Tibial artery (tissue), 4 donors: ENCODE results near the gene PTPRD.

Source experiments
- DNase-seq, 2 donors: peaks; one replicate each; pipeline ENCODE4 v3.0.0-alpha.2; 2019
- H3K27ac ChIP-seq, 2 donors: fragments of 200-600 bp; sonication (generic) in 1 of 2; 1 replicate in 1 of 2; 2 replicates in 1 of 2; pipeline ENCODE4 v1.5.1; 2018 to 2019; ENCODE audit warnings: mild to moderate bottlenecking in 1 of 2
- H3K27me3 ChIP-seq, 2 donors: fragments of 200-600 bp; sonication (generic) in 1 of 2; one replicate each; pipeline versions ENCODE4 v1.5.1 to v1.6.0; 2016 to 2019
- H3K36me3 ChIP-seq, 3 donors: fragments of 200-600 bp; sonication (generic) in 2 of 3; one replicate each; pipeline ENCODE4 v1.5.1; 2016 to 2019; ENCODE audit warnings: mild to moderate bottlenecking in 2 of 3
- H3K4me1 ChIP-seq, 4 donors: fragments of 200-600 bp; sonication (generic) in 2 of 4; 1 replicate in 3 of 4; 2 replicates in 1 of 4; pipeline ENCODE4 v1.5.1; 2016 to 2019
- H3K4me3 ChIP-seq, 2 donors: fragments of 200-600 bp; sonication (generic) in 1 of 2; 1 replicate in 1 of 2; 2 replicates in 1 of 2; pipeline ENCODE4 v1.5.1; 2018 to 2019; ENCODE audit warnings: mild to moderate bottlenecking in 2 of 2
- H3K9me3 ChIP-seq, 3 donors: fragments of 200-600 bp; sonication (generic) in 1 of 3; one replicate each; pipeline ENCODE4 v1.5.1; 2016 to 2019
- intact Hi-C: fragments of 100-400 bp; cut with DNase I; formaldehyde crosslinking; loops from one replicate; pipeline ENCODE4 v1.15.0; 2023; ENCODE audit warnings: low total_unique reads
- TF ChIP-seq, protein P1 (sequence below), 2 experiments: fragments of 200-600 bp in 1 of 2; fragments of 450-650 bp in 1 of 2; IDR thresholded peaks; one replicate each; pipeline ENCODE4 v1.5.1; 2017 to 2019; ENCODE audit warnings: antibody characterized with exemption in 2 of 2, mild to moderate bottlenecking in 1 of 2, moderate library complexity in 1 of 2

The PTPRD gene

DNA sequence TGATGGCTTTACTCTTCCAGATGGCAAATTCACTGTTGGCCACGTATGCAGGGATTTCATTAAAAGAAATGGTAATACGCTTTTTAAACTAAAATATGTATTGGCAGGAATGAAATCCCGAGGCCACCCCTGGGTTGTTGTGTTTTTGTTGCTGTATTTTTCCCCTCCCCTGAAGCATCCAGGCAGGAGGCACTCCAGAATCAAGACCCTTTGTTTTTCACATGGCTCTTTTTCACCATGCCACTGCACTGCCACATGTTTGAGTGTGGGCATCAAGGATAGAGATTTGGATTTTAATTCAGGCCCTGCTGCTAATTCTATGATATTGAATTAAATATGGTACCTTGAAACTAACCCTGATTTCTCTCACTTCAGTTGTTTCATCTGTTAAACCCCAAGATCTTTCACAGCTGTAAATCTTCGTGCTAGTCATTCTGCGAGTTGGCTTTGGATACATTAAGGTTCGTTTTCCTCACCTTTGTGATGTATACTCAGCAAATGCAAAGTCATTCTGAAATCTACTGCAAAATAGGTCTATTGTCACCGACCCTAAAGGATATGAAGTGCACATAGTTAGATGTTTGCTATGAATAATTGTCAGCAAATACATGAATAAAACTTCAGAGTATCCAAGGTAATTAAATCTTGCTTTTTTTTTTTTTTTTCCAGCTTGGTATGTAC lies 533.4 kb downstream of the PTPRD start:
- Histone ChIP-seq H3K9me3 (no peaks in the 10 kb centered on the region), H3K27me3 (no peaks in the 10 kb centered on the region), H3K4me1 (no peaks in the 10 kb centered on the region), H3K4me3 (no peak overlapping the region), H3K27ac (no peak overlapping the region), H3K36me3 (no peaks in the 10 kb centered on the region)
- no peak for DNase-seq
- intact Hi-C loops = no loop called here
- TF ChIP-seq, protein P1, sequence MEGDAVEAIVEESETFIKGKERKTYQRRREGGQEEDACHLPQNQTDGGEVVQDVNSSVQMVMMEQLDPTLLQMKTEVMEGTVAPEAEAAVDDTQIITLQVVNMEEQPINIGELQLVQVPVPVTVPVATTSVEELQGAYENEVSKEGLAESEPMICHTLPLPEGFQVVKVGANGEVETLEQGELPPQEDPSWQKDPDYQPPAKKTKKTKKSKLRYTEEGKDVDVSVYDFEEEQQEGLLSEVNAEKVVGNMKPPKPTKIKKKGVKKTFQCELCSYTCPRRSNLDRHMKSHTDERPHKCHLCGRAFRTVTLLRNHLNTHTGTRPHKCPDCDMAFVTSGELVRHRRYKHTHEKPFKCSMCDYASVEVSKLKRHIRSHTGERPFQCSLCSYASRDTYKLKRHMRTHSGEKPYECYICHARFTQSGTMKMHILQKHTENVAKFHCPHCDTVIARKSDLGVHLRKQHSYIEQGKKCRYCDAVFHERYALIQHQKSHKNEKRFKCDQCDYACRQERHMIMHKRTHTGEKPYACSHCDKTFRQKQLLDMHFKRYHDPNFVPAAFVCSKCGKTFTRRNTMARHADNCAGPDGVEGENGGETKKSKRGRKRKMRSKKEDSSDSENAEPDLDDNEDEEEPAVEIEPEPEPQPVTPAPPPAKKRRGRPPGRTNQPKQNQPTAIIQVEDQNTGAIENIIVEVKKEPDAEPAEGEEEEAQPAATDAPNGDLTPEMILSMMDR (IDR thresholded peaks at IDR 0.05) = no peak

DNA sequence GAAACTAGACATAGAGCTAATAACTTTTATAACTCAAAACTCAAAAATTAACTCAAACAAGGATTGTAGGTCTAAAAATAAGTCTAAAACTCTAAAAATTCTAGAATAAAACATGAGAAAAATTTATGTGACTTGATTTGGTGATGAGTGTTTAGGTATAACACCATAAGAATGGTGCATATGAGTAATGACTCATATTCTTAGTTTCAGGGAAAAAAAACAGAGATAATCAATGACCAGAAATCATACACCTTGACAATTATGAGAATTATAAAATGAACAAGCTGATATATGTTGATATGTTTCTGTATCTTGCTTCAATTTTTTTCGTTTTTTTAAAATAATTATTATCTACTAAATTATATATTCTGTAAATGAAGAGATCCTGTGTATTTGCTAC lies 541.2 kb downstream of the PTPRD start:
- Histone ChIP-seq H3K27ac (no peak overlapping the region), H3K36me3 (no peaks in the 10 kb centered on the region), H3K4me1 (no peaks in the 10 kb centered on the region), H3K4me3 (no peak overlapping the region), H3K27me3 (no peaks in the 10 kb centered on the region), H3K9me3 (no peaks in the 10 kb centered on the region)
- TF ChIP-seq, protein P1 (IDR thresholded peaks at IDR 0.05) = no peak
- DNase-seq = no peak
- intact Hi-C loops = no loop called here

DNA sequence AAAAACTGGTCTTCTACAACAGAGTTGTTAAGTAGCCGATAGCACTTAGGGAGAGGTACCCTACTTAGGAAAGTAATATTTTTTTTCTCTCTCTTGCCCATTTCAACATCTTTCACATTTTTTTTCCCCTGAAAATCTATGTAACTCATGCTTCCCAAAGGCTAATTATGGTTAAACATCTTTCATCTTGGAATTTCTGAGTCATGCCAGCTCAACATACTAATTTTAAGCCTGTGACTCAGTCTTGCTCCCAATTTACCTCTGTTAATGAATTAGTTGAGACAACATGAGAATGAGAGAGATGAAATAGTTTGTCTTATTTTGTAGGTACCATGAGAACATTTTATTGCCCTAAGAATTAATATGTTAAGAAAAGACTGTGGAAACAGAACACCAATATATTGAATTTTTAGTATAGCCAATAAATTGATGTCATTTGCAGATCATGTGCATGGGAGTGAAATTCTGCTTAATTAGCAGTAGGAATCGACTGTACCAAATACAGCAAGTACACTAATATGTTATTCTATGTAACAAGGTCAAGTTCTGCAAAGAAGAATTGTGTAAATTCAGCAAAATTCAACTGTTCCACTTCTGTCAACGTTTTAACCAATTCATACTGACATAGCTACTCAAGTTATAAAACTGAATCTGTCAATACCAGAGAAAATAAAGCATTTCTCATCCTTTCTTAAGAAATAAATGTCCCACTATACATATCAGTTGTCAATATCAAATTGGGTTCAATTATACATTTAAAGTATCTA lies 550.0 kb downstream of the PTPRD start:
- H3K4me1 ChIP-seq = no peaks in the 10 kb centered on the region
- H3K27me3 ChIP-seq = no peaks in the 10 kb centered on the region
- intact Hi-C loops = no loop called here
- H3K36me3 ChIP-seq = no peaks in the 10 kb centered on the region
- H3K27ac ChIP-seq = no peak overlapping the region
- no peak for DNase-seq
- H3K9me3 ChIP-seq = no peaks in the 10 kb centered on the region
- TF ChIP-seq, protein P1 (IDR thresholded peaks at IDR 0.05) = no peak
- H3K4me3 ChIP-seq = no peak overlapping the region

DNA sequence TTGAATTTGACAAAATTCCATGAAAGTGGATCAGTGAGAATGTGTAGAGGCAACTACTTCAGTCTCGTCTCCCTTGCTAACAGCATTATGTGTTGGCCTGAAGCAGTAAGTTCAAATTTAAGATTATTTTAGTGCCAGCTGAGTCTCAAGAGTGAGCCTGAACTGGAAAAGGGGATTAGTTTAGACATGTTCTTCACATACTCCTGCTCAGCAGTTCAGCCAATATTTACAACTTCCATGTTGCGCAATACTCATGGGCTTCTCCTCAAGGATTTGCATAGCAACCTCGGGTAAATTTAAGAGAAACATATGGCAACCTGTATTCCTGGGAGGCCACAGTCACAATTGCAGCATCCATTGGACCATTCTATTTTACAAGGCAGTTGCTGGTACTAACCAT lies 553.8 kb downstream of the PTPRD start:
- H3K4me3 ChIP-seq = no peak overlapping the region
- no peaks in the 10 kb centered on the region for H3K27me3 ChIP-seq
- DNase-seq = no peak
- H3K27ac ChIP-seq = no peak overlapping the region
- H3K36me3 ChIP-seq = no peaks in the 10 kb centered on the region
- no peaks in the 10 kb centered on the region for H3K9me3 ChIP-seq
- intact Hi-C loops = no loop called here
- TF ChIP-seq, protein P1 (IDR thresholded peaks at IDR 0.05) = no peak
- H3K4me1 ChIP-seq = no peaks in the 10 kb centered on the region

DNA sequence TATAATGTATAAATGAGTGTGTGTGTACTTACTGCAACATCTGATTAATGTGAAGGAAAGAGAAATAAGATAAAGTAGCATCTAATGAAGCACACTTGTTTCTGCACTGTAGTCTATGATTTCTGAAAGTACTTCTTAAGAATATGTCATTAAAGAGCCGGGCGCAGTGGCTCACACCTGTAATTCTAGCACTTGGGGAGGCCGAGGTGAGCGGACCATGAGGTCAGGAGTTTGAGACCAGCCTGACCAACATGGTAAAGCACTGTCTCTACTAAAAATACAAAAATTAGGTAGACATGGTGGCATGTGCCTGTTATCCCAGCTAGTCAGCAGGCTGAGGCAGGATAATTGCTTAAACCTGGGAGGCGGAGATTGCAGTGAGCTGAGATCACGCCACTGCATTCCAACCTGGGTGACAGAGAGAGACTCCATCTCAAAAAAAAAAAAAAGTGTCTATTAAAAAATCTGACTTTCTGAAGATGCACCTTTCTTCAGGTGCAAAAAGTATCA lies 556.9 kb downstream of the PTPRD start:
- DNase-seq = no peak
- H3K9me3 ChIP-seq = no peaks in the 10 kb centered on the region
- no peaks in the 10 kb centered on the region for H3K36me3 ChIP-seq
- no peaks in the 10 kb centered on the region for H3K27me3 ChIP-seq
- intact Hi-C loops = no loop called here
- TF ChIP-seq, protein P1 (IDR thresholded peaks at IDR 0.05) = no peak
- no peak overlapping the region for H3K4me3 ChIP-seq
- H3K4me1 ChIP-seq = no peaks in the 10 kb centered on the region
- no peak overlapping the region for H3K27ac ChIP-seq
